Measurements from ENCODE around the gene MCTP2.
A peak's percentile ranks its signal among the peaks of the same experiment; 100 is the strongest.

The MCTP2 gene

GRCh38 chr15:94387849-94388441 lies 156.6 kb downstream of the MCTP2 start:
- no peak for TF ChIP-seq CTCF (IDR thresholded peaks at IDR 0.05; ENCODE audit: insufficient read depth, low read depth, low read length, missing control alignments)
- no peak overlapping the region for H3K4me3 ChIP-seq (ENCODE audit: low read depth, low read length)
- peak; percentile 6 for DNase-seq (ENCODE audit: low read depth)

GRCh38 chr15:94395640-94396039 lies 164.3 kb downstream of the MCTP2 start:
- TF ChIP-seq CTCF (IDR thresholded peaks at IDR 0.05; ENCODE audit: insufficient read depth, low read depth, low read length, missing control alignments): no peak
- no peak for DNase-seq (ENCODE audit: low read depth)
- H3K4me3 ChIP-seq (ENCODE audit: low read depth, low read length): no peak overlapping the region

- H3K4me3 ChIP-seq (ENCODE audit: low read depth, low read length): no peak overlapping the region
- no peak for DNase-seq (ENCODE audit: low read depth)
- TF ChIP-seq CTCF (IDR thresholded peaks at IDR 0.05; ENCODE audit: insufficient read depth, low read depth, low read length, missing control alignments): no peak
Measured at GRCh38 chr15:94397337-94397736, 166.0 kb downstream of the MCTP2 start.

- TF ChIP-seq CTCF (IDR thresholded peaks at IDR 0.05; ENCODE audit: insufficient read depth, low read depth, low read length, missing control alignments): no peak
- H3K4me3 ChIP-seq (ENCODE audit: low read depth, low read length): no peak overlapping the region
- no peak for DNase-seq (ENCODE audit: low read depth)
Measured at GRCh38 chr15:94398001-94398400, 166.6 kb downstream of the MCTP2 start.

GRCh38 chr15:94400526-94401298 lies 169.4 kb downstream of the MCTP2 start:
- no peak overlapping the region for H3K4me3 ChIP-seq (ENCODE audit: low read depth, low read length)
- TF ChIP-seq CTCF (IDR thresholded peaks at IDR 0.05; ENCODE audit: insufficient read depth, low read depth, low read length, missing control alignments): no peak
- no peak for DNase-seq (ENCODE audit: low read depth)

- no peak for TF ChIP-seq CTCF (IDR thresholded peaks at IDR 0.05; ENCODE audit: insufficient read depth, low read depth, low read length, missing control alignments)
- H3K4me3 ChIP-seq (ENCODE audit: low read depth, low read length): no peak overlapping the region
- DNase-seq (ENCODE audit: low read depth): no peak
Measured at GRCh38 chr15:94403331-94403730, 172.0 kb downstream of the MCTP2 start.

Measured in GM12865 (cell line).